DOHH2 (cell line): ENCODE data around the gene CALML6.

Source experiments
- EZH2phosphoT487 ChIP-seq: fragments of 200-600 bp; sonication (generic); IDR thresholded peaks from 2 replicates; pipeline ENCODE4 v1.6.1; 2017; ENCODE audit warnings: borderline replicate concordance, mild to moderate bottlenecking, antibody characterized with exemption, low read length, moderate library complexity, mixed read lengths
- TF ChIP-seq, protein P1 (sequence below): fragments of 200-600 bp; sonication (generic); IDR thresholded peaks from one replicate; pipeline ENCODE4 v1.5.1; 2014; ENCODE audit warnings: antibody characterized with exemption, mild to moderate bottlenecking, low read depth, low read length; ENCODE audit not compliant: poor library complexity, severe bottlenecking

DNA sequence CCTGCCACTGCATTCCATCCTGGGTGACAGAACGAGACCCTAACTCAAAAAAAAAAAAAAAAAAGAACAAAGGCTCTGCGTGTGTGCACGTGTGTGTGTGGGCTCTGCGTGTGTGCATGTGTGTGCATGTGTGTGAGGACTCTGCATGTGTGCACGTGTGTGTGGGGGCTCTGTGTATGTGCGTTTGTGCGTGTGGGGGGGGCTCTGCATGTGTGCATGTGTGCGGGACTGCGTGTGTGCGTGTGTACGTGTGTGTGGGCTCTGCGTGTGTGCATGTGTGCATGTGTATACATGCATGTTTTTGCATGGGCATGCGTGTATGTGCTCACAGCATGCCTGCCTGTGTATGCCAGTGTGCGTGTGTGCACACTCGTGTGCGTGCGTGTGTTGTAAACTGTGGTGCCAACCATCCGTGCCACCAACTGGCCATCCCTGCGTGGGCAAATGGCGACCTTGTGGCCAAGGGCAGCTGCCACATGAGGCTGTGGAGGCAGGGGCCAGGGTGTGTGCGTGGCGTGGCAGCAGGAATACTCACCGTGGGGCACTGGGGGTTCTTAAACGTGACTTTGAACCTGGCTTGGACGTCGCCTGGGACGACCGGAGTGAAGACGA lies 30.8 kb downstream of the CALML6 start:
- TF ChIP-seq EZH2phosphoT487 = no peak
- TF ChIP-seq, protein P1, sequence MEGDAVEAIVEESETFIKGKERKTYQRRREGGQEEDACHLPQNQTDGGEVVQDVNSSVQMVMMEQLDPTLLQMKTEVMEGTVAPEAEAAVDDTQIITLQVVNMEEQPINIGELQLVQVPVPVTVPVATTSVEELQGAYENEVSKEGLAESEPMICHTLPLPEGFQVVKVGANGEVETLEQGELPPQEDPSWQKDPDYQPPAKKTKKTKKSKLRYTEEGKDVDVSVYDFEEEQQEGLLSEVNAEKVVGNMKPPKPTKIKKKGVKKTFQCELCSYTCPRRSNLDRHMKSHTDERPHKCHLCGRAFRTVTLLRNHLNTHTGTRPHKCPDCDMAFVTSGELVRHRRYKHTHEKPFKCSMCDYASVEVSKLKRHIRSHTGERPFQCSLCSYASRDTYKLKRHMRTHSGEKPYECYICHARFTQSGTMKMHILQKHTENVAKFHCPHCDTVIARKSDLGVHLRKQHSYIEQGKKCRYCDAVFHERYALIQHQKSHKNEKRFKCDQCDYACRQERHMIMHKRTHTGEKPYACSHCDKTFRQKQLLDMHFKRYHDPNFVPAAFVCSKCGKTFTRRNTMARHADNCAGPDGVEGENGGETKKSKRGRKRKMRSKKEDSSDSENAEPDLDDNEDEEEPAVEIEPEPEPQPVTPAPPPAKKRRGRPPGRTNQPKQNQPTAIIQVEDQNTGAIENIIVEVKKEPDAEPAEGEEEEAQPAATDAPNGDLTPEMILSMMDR = no peak
